CD8-positive, alpha-beta memory T cell (primary cell): ENCODE results near the gene ARAP2. TPM values are rescaled to one million over a fixed set of nuclear protein-coding genes. Genes with fewer than 3 reads are reported as not detected.

Experiments
- CTCF ChIA-PET: fragments of 350-600 bp; sonication (Branson Sonifier 250); formaldehyde crosslinking; loops from one replicate; lab custom pipeline; 2021; ENCODE audit warnings: antibody characterized with exemption; lab: Charles Lee
- POLR2A ChIA-PET: fragments of 350-600 bp; sonication (Branson Sonifier 250); formaldehyde crosslinking; loops from one replicate; lab custom pipeline; 2021; ENCODE audit warnings: antibody characterized with exemption; lab: Charles Lee
- DNase-seq, 5 donors: peaks; one replicate each; pipeline versions ENCODE4 v3.0.0 to v3.0.0-alpha.2; 2020 to 2022; ENCODE audit warnings: mixed read lengths in 1 of 5
- H3K27ac ChIP-seq: one replicate; pipeline ENCODE4 v1.7.0; 2013; ENCODE audit warnings: low read depth, mild to moderate bottlenecking, low read length, moderate library complexity
- H3K27me3 ChIP-seq: 2 replicates; pipeline ENCODE4 v1.7.0; 2013; ENCODE audit warnings: low read length, mild to moderate bottlenecking; ENCODE audit not compliant: insufficient read depth, poor library complexity, severe bottlenecking
- H3K36me3 ChIP-seq: 2 replicates; pipeline ENCODE4 v1.7.0; 2013; ENCODE audit warnings: mild to moderate bottlenecking, low read length, moderate library complexity; ENCODE audit not compliant: insufficient read depth
- H3K4me1 ChIP-seq: 2 replicates; pipeline ENCODE4 v1.7.0; 2013; ENCODE audit warnings: mild to moderate bottlenecking, low read length, moderate library complexity; ENCODE audit not compliant: insufficient read depth
- H3K4me3 ChIP-seq: 2 replicates; pipeline ENCODE4 v1.7.0; 2013; ENCODE audit warnings: mild to moderate bottlenecking, low read length
- H3K9me3 ChIP-seq: 2 replicates; pipeline ENCODE4 v1.7.0; 2013; ENCODE audit warnings: mild to moderate bottlenecking, low read length
- H3K27ac Mint-ChIP-seq, 8 donors: one replicate each; pipeline ENCODE4 v1.8.0; 2020 to 2021; ENCODE audit warnings: mixed read lengths in 8 of 8, mild to moderate bottlenecking in 6 of 8, inconsistent platforms in 3 of 8, moderate library complexity in 3 of 8
- H3K27me3 Mint-ChIP-seq, 2 donors: one replicate each; pipeline ENCODE4 v1.8.0; 2020 to 2021; ENCODE audit warnings: mixed read lengths in 2 of 2, mild to moderate bottlenecking in 1 of 2, moderate library complexity in 1 of 2
- H3K36me3 Mint-ChIP-seq, 3 donors: one replicate each; pipeline ENCODE4 v1.8.0; 2020 to 2021; ENCODE audit warnings: mixed read lengths in 3 of 3, inconsistent platforms in 1 of 3, mild to moderate bottlenecking in 1 of 3
- H3K4me1 Mint-ChIP-seq, 3 donors: one replicate each; pipeline ENCODE4 v1.8.0; 2020 to 2021; ENCODE audit warnings: mixed read lengths in 3 of 3, inconsistent platforms in 1 of 3, mild to moderate bottlenecking in 1 of 3
- H3K4me3 Mint-ChIP-seq, 7 donors: one replicate each; pipeline ENCODE4 v1.8.0; 2020 to 2021; ENCODE audit warnings: mixed read lengths in 7 of 7, mild to moderate bottlenecking in 6 of 7, moderate library complexity in 4 of 7, inconsistent platforms in 2 of 7
- H3K9me3 Mint-ChIP-seq, 5 donors: one replicate each; pipeline ENCODE4 v1.8.0; 2020 to 2022; ENCODE audit warnings: mixed read lengths in 5 of 5, mild to moderate bottlenecking in 3 of 5, moderate library complexity in 2 of 5, inconsistent platforms in 1 of 5
- polyA plus RNA-seq: library from polyadenylated mRNA; unstranded; fragments of 300-500 nt; fragmentation: Illumina TruSeq; gene quantifications from one replicate; pipeline ENCODE4 v1.2.3, GENCODE V29; 2021
- total RNA-seq, 2 experiments: library from RNA; stranded (reverse); gene quantifications; one replicate each; pipeline ENCODE4 v1.2.3, GENCODE V29; 2021

ARAP2 gene
- total and polyA plus RNA-seq, 3 experiments from 2014 or later = 44.2 to 49.9 (median 49.7) TPM

GRCh38 chr4:36283912-36284465 lies 39.7 kb upstream of the ARAP2 start:
- H3K4me1 ChIP-seq = peaks cover 36% of the 10 kb centered on the region
- H3K36me3 ChIP-seq = no peaks in the 10 kb centered on the region
- H3K27me3 Mint-ChIP-seq = no peaks in the 10 kb centered on the region
- ChIA-PET POLR2A (no interaction called here), CTCF (interaction anchor here (1.3 to 3.2 kb wide), 2 partner anchors 20 to 40 kb away, joined by 3 to 27 read pairs; partner anchors contain the start of gene ARAP2)
- peaks cover 79 to 97% (median 92%) of the 10 kb centered on the region in 3 donors for H3K4me1 Mint-ChIP-seq
- no peaks in the 10 kb centered on the region for H3K9me3 ChIP-seq
- H3K9me3 Mint-ChIP-seq = no peaks in the 10 kb centered on the region
- H3K4me3 ChIP-seq = peak overlapping the region; percentile 6
- H3K36me3 Mint-ChIP-seq = peaks cover 1 to 26% (median 19%) of the 10 kb centered on the region in 3 donors
- no peak for DNase-seq
- H3K27ac ChIP-seq = peak overlapping the region; percentile 88
- peak overlapping the region; percentile 92 to 97 (median 96) for H3K27ac Mint-ChIP-seq
- no peaks in the 10 kb centered on the region for H3K27me3 ChIP-seq
- H3K4me3 Mint-ChIP-seq = peak overlapping the region; percentile 83 to 94 (median 88)

- H3K4me1 Mint-ChIP-seq = peaks cover 82 to 96% (median 93%) of the 10 kb centered on the region in 3 donors
- DNase-seq = no peak
- ChIA-PET POLR2A (interaction anchor here (1.8 kb wide), 1 partner anchor 39 kb away, joined by 9 read pairs; the partner anchor contains the start of gene ARAP2), CTCF (interaction anchor here (1.5 to 2.7 kb wide), 2 partner anchors 28 to 39 kb away, joined by 5 to 9 read pairs; partner anchors contain the start of gene ARAP2)
- peak overlapping the region; percentile 83 to 94 (median 88) for H3K4me3 Mint-ChIP-seq
- peaks cover 36% of the 10 kb centered on the region for H3K4me1 ChIP-seq
- no peaks in the 10 kb centered on the region for H3K9me3 Mint-ChIP-seq
- H3K36me3 Mint-ChIP-seq = peaks cover 1 to 25% (median 19%) of the 10 kb centered on the region in 3 donors
- H3K27me3 Mint-ChIP-seq = no peaks in the 10 kb centered on the region
- H3K27ac Mint-ChIP-seq = peak overlapping the region; percentile 84 to 97 (median 95)
- H3K27me3 ChIP-seq = no peaks in the 10 kb centered on the region
- peak overlapping the region; percentile 88 for H3K27ac ChIP-seq
- peak overlapping the region; percentile 44 for H3K4me3 ChIP-seq
- no peaks in the 10 kb centered on the region for H3K9me3 ChIP-seq
- H3K36me3 ChIP-seq = no peaks in the 10 kb centered on the region
Observed at GRCh38 chr4:36282503-36283030, 38.3 kb upstream of the ARAP2 start.

- H3K27me3 Mint-ChIP-seq = no peaks in the 10 kb centered on the region
- ChIA-PET CTCF (interaction anchor here (1.5 to 2.7 kb wide), 2 partner anchors 27 to 38 kb away, joined by 5 to 9 read pairs; partner anchors contain the start of gene ARAP2), POLR2A (interaction anchor here (1.1 to 1.8 kb wide), 5 partner anchors 13 to 38 kb away, joined by 3 to 9 read pairs (median 3); partner anchors contain the start of gene ARAP2)
- H3K27me3 ChIP-seq = no peaks in the 10 kb centered on the region
- H3K9me3 ChIP-seq = no peaks in the 10 kb centered on the region
- no peaks in the 10 kb centered on the region for H3K36me3 ChIP-seq
- peak within 1 kb of the TSS; percentile 84 to 97 (median 95) for H3K27ac Mint-ChIP-seq
- peak within 1 kb of the TSS; percentile 88 for H3K27ac ChIP-seq
- H3K36me3 Mint-ChIP-seq = peaks cover 1 to 25% (median 19%) of the 10 kb centered on the region in 3 donors
- H3K4me1 Mint-ChIP-seq = peaks cover 79 to 93% (median 89%) of the 10 kb centered on the region in 3 donors
- H3K9me3 Mint-ChIP-seq = no peaks in the 10 kb centered on the region
- peaks cover 35% of the 10 kb centered on the region for H3K4me1 ChIP-seq
- peak within 1 kb of the TSS; percentile 83 to 94 (median 88) for H3K4me3 Mint-ChIP-seq
- DNase-seq = peak in 3 of 5 donors; percentile 7 to 69 (median 44)
- peak within 1 kb of the TSS; percentile 44 for H3K4me3 ChIP-seq
Observed at GRCh38 chr4:36281384-36282106, 37.2 kb upstream of the ARAP2 start, which contains the start of gene DTHD1. DTHD1 (plus strand) TSS chr4:36281616; CDS start chr4:36281759, 143 bp downstream.

- H3K9me3 ChIP-seq = no peaks in the 10 kb centered on the region
- DNase-seq = no peak
- POLR2A ChIA-PET = interaction anchor here (1.1 to 1.8 kb wide), 5 partner anchors 12 to 37 kb away, joined by 3 to 9 read pairs (median 3); partner anchors contain the start of gene ARAP2
- no peaks in the 10 kb centered on the region for H3K27me3 ChIP-seq
- no peaks in the 10 kb centered on the region for H3K36me3 ChIP-seq
- H3K27me3 Mint-ChIP-seq = no peaks in the 10 kb centered on the region
- H3K4me3 ChIP-seq = peak overlapping the region; percentile 27
- CTCF ChIA-PET = interaction anchor here (1.2 to 2.7 kb wide), 2 partner anchors 22 to 37 kb away, joined by 3 to 9 read pairs; partner anchors contain the start of gene ARAP2
- no peak overlapping the region for H3K27ac ChIP-seq
- H3K9me3 Mint-ChIP-seq = no peaks in the 10 kb centered on the region
- H3K36me3 Mint-ChIP-seq = peaks cover 1 to 25% (median 16%) of the 10 kb centered on the region in 3 donors
- peaks cover 26% of the 10 kb centered on the region for H3K4me1 ChIP-seq
- H3K4me3 Mint-ChIP-seq = peak overlapping the region; percentile 44 to 94 (median 86)
- peaks cover 69 to 83% (median 80%) of the 10 kb centered on the region in 3 donors for H3K4me1 Mint-ChIP-seq
- H3K27ac Mint-ChIP-seq = peak overlapping the region in 7 of 8 donors; percentile 88 to 97 (median 94)
Observed at GRCh38 chr4:36280555-36280954, 36.2 kb upstream of the ARAP2 start.

GRCh38 chr4:36278789-36279188 lies 34.5 kb upstream of the ARAP2 start:
- Mint-ChIP-seq H3K4me1 (peaks cover 53 to 66% (median 62%) of the 10 kb centered on the region in 3 donors), H3K27ac (peak overlapping the region in 5 of 8 donors; percentile 20 to 84 (median 67)), H3K4me3 (peak overlapping the region in 6 of 7 donors; percentile 7 to 67 (median 30)), H3K36me3 (peaks cover 1 to 16% (median 12%) of the 10 kb centered on the region in 3 donors), H3K27me3 (no peaks in the 10 kb centered on the region), H3K9me3 (no peaks in the 10 kb centered on the region)
- POLR2A ChIA-PET = no interaction called here
- CTCF ChIA-PET = no interaction called here
- H3K36me3 ChIP-seq = no peaks in the 10 kb centered on the region
- H3K4me3 ChIP-seq = no peak overlapping the region
- H3K9me3 ChIP-seq = no peaks in the 10 kb centered on the region
- DNase-seq = no peak
- no peak overlapping the region for H3K27ac ChIP-seq
- H3K4me1 ChIP-seq = peaks cover 20% of the 10 kb centered on the region
- H3K27me3 ChIP-seq = no peaks in the 10 kb centered on the region

GRCh38 chr4:36277533-36277932 lies 33.2 kb upstream of the ARAP2 start:
- H3K36me3 Mint-ChIP-seq = peaks cover 0 to 9% (median 6%) of the 10 kb centered on the region in 3 donors
- H3K27me3 Mint-ChIP-seq = no peaks in the 10 kb centered on the region
- ChIA-PET POLR2A (no interaction called here), CTCF (interaction anchor here (1.1 kb wide), 1 partner anchor 122 kb away, joined by 3 read pairs; no protein-coding TSS in a partner anchor)
- H3K4me3 Mint-ChIP-seq = peak overlapping the region in 3 of 7 donors; percentile 4 to 25 (median 17)
- Histone ChIP-seq H3K36me3 (no peaks in the 10 kb centered on the region), H3K27me3 (no peaks in the 10 kb centered on the region), H3K4me3 (no peak overlapping the region), H3K9me3 (no peaks in the 10 kb centered on the region), H3K27ac (no peak overlapping the region), H3K4me1 (peaks cover 20% of the 10 kb centered on the region)
- DNase-seq = no peak
- H3K27ac Mint-ChIP-seq = peak overlapping the region in 5 of 8 donors; percentile 19 to 49 (median 31)
- no peaks in the 10 kb centered on the region for H3K9me3 Mint-ChIP-seq
- peaks cover 46 to 60% (median 54%) of the 10 kb centered on the region in 3 donors for H3K4me1 Mint-ChIP-seq

- Mint-ChIP-seq H3K27me3 (no peaks in the 10 kb centered on the region), H3K9me3 (no peaks in the 10 kb centered on the region), H3K27ac (no peak overlapping the region), H3K4me1 (peaks cover 28 to 35% (median 29%) of the 10 kb centered on the region in 3 donors), H3K4me3 (no peak overlapping the region), H3K36me3 (no peaks in the 10 kb centered on the region)
- POLR2A ChIA-PET = no interaction called here
- no peak overlapping the region for H3K27ac ChIP-seq
- no peak for DNase-seq
- H3K4me1 ChIP-seq = peaks cover 9% of the 10 kb centered on the region
- H3K9me3 ChIP-seq = no peaks in the 10 kb centered on the region
- no peak overlapping the region for H3K4me3 ChIP-seq
- CTCF ChIA-PET = no interaction called here
- no peaks in the 10 kb centered on the region for H3K36me3 ChIP-seq
- no peaks in the 10 kb centered on the region for H3K27me3 ChIP-seq
Observed at GRCh38 chr4:36274158-36274557, 29.8 kb upstream of the ARAP2 start.
